Central memory CD8-positive, alpha-beta T cell (primary cell): ENCODE data around the gene CEPT1.

Experiments
- ATAC-seq: fragments of 150-1000 bp; cut with Tn5 transposase; replicated peaks from 2 replicates; pipeline ENCODE4 v1.10.0; 2022; ENCODE audit warnings: mild to moderate bottlenecking, moderate FRiP score, moderate number of reproducible peaks; ENCODE audit not compliant: poor library complexity, severe bottlenecking; ENCODE audit errors: extremely low read depth
- DNase-seq, 2 donors: peaks; one replicate each; pipeline ENCODE4 v3.0.0; 2021; ENCODE audit warnings: low spot score in 2 of 2
- H3K27ac Mint-ChIP-seq: one replicate; pipeline ENCODE4 v1.8.0; 2022; ENCODE audit warnings: low read depth, mild to moderate bottlenecking, moderate library complexity, mixed read lengths
- H3K27me3 Mint-ChIP-seq: one replicate; pipeline ENCODE4 v1.8.0; 2022; ENCODE audit warnings: mixed read lengths
- H3K36me3 Mint-ChIP-seq: one replicate; pipeline ENCODE4 v1.8.0; 2022; ENCODE audit warnings: mild to moderate bottlenecking, moderate library complexity, mixed read lengths; ENCODE audit not compliant: insufficient read depth
- H3K4me1 Mint-ChIP-seq: one replicate; pipeline ENCODE4 v1.8.0; 2022; ENCODE audit warnings: mixed read lengths
- H3K4me3 Mint-ChIP-seq: one replicate; pipeline ENCODE4 v1.8.0; 2022; ENCODE audit warnings: mild to moderate bottlenecking, moderate library complexity, mixed read lengths
- H3K9me3 Mint-ChIP-seq: one replicate; pipeline ENCODE4 v1.8.0; 2022; ENCODE audit warnings: mixed read lengths

CEPT1 gene

DNA sequence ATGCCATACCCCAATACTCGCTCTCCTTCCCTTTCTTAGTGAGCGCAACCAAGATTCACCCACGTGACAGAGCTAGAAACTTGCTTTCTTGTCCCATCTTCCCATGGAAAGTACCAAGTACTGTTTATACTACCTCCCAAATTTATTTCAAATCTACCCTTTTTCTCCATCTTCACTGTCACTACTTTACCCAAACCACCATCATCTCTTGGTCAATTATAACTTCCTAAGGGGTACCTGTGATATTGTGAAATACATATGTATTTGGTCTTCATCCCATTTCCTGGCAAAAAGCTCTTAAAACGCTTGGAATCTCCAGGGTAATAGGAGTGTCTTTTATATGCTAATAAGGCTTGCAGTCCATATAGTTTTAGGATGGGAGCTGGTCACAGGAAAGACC lies 8.3 kb upstream of the CEPT1 start:
- Mint-ChIP-seq H3K4me3 (no peak overlapping the region), H3K4me1 (peaks cover 27% of the 10 kb centered on the region), H3K36me3 (peaks cover 32% of the 10 kb centered on the region), H3K9me3 (no peaks in the 10 kb centered on the region), H3K27ac (peak overlapping the region; percentile 42), H3K27me3 (no peaks in the 10 kb centered on the region)
- ATAC-seq (no peak), DNase-seq (no peak)

DNA sequence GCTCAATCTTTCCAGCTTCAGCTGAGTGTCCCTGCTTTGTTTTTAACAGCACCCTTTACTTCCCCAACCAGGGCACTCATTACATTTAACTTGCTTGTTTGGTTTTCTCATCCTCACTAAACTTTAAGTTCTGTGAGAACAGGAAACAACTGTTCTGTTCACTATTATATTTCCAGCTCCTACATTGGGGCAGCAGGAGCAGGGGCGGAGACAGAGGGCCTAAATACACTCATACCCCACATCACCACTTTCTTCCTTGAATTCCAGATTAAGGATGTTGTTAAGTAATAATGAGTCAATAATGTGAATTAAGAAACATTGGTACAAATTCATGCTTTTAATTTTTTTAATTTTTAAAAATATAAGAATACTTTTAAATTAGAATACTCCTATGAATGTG lies 6.2 kb upstream of the CEPT1 start:
- Mint-ChIP-seq H3K27ac (no peak overlapping the region), H3K36me3 (peaks cover 26% of the 10 kb centered on the region), H3K4me3 (no peak overlapping the region), H3K27me3 (no peaks in the 10 kb centered on the region), H3K9me3 (no peaks in the 10 kb centered on the region), H3K4me1 (peaks cover 20% of the 10 kb centered on the region)
- DNase-seq = no peak
- no peak for ATAC-seq

DNA sequence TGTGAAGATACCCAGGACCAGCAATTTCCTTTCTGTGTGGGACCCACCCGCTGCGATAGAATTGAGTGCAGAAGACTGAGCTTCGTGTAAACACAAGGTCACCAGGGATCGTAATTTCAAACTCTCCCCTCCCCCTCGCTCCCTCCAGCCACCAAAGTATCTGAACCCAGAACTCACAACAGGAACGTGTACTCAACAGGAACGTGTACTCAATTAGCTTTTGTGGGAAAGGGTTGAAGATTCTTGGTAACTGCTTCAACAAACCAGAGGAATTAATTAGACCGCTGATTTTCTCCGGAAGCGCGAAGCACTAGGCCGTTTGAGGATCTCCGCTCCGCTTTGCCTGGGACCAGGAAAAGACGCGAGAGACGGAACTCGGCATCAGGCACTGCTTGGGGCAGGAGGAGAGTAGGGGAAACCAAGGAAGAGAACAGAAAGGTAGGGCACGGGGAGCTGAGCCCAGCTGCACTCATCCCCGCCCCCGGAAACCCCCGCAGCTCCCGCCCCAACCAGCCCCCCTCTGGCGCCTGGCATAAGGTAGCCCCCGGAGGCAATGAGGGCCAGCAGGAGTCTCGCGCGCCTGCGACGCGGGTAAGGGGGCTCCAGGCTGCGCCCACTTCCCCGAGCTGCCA lies 583 bp upstream of the CEPT1 start:
- peaks cover 23% of the 10 kb centered on the region for H3K36me3 Mint-ChIP-seq
- ATAC-seq = peak; percentile 64

DNA sequence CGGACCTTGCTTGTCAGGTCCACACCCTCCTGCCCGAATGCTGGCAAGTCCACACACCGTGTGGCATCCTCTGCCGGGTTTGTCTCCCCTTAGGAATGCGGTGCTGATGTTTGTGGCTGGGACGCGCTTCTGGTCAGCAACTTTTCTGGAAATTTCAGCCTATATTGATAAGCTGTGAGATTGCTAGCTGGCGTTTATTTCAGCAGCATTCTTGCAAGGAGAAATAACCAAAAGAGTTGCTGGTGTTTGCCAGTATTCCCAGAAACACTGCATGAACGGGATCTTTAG lies 601 bp downstream of the CEPT1 start:
- Mint-ChIP-seq H3K27ac (peak overlapping the region; percentile 97), H3K27me3 (no peaks in the 10 kb centered on the region), H3K4me3 (peak overlapping the region; percentile 94), H3K36me3 (peaks cover 23% of the 10 kb centered on the region), H3K9me3 (no peaks in the 10 kb centered on the region), H3K4me1 (peaks cover 43% of the 10 kb centered on the region)
- DNase-seq (no peak), ATAC-seq (no peak)

More for the DNA sequence above, 583 bp upstream of the CEPT1 start:
- peaks cover 45% of the 10 kb centered on the region for H3K4me1 Mint-ChIP-seq
- peak overlapping the region; percentile 94 for H3K4me3 Mint-ChIP-seq
- DNase-seq = no peak
- H3K9me3 Mint-ChIP-seq = no peaks in the 10 kb centered on the region
- H3K27me3 Mint-ChIP-seq = no peaks in the 10 kb centered on the region
- peak overlapping the region; percentile 97 for H3K27ac Mint-ChIP-seq

DNA sequence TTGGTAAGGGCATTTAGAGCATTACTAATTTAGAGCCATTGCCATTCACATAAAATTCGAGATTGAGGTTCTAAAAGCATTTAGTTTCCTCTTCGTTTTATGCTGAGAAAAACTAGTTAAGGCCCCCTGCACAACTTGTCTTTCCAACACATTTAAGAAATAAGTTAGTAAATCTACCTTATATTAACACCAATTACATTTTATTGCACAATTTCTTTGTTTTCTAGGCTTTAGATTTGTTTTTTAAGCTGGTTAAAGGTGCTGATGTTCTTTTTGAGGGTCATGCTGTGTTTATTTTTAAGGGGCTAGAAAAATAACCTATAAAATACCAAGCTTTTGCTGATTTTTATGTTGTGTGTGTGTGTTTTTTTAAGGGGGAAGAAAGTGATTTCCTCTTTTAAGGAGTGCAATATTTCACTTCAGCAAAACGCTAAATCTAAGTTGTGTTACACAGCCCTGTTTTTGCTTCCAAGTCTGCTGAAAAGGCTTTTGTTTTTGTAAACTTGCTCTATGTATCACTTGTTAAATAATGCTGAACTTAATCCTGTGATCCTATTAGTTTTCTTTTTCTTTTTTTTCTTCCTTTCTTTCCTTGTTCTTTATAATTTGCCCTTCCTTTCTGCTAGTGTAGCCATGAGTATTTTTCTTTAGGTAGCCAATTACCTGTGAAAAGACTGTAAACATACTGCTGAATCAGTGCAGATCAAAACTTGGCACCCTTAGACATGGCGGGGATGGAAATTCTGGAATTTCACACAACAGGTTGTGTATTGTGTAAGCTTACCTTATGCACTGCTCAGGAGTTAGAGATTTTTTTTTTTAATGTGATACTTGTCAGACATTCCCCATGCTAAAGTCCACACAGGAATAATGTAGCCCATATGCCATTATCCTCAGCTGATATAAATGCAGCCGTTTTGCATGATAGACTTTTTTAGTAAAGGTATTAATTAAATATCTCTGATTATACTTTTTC lies 1.5 kb downstream of the CEPT1 start:
- Mint-ChIP-seq H3K9me3 (no peaks in the 10 kb centered on the region), H3K4me1 (peaks cover 48% of the 10 kb centered on the region), H3K4me3 (peak overlapping the region; percentile 94), H3K36me3 (peaks cover 21% of the 10 kb centered on the region), H3K27ac (peak overlapping the region; percentile 23), H3K27me3 (no peaks in the 10 kb centered on the region)
- ATAC-seq (no peak), DNase-seq (no peak)

DNA sequence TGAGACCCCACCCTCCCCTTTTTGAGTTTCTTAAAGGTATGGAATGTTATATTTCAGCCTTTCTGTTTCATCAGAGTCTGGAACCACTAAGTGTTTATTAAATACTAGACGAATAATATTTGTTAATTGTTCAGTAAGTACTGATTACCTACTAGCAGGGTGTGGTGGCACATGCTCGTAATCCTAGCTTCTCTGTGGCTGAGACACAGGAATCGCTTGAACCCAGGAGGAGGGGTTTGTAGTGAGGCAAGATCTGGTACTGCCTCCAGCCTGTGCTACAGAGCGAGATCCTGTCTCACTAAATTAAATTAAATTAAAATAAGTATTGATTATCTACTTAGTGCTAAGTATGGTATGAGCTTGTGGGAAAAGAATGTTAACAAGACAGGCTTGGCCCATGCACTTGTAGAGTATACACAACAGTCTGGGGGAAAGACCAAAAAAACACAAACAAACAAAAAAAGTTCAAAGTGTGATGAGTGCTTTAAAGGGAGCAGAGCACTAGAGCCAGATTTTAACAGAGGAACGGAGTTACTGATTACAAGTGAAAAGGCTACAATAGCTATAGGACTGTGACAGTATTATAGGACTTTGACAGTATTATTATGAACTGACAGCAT lies 2.4 kb downstream of the CEPT1 start:
- peaks cover 52% of the 10 kb centered on the region for H3K4me1 Mint-ChIP-seq
- H3K9me3 Mint-ChIP-seq = no peaks in the 10 kb centered on the region

DNA sequence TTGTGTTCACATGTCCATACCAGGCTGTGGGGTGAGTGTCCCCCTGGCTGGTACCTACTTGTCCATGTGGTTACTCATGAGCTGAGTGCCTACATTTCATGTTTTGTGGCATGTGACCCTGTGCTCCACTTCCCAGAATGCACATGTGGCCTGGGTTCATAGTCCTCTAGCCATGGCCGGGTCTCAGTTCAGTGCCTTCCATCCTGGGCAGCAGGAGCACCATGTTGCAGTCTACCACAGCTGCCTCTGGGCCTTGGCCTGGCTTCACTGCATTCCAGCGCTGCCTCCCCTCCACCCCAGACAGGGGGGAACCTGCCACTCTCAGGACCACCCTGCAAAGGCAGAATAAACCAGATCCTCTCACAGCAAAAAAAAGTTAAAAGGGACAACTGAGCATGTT lies 5.5 kb downstream of the CEPT1 start:
- Mint-ChIP-seq H3K27ac (no peak overlapping the region), H3K9me3 (no peaks in the 10 kb centered on the region), H3K4me3 (no peak overlapping the region), H3K36me3 (peaks cover 31% of the 10 kb centered on the region), H3K4me1 (peaks cover 69% of the 10 kb centered on the region), H3K27me3 (no peaks in the 10 kb centered on the region)
- no peak for DNase-seq
- no peak for ATAC-seq

More for the DNA sequence above, 2.4 kb downstream of the CEPT1 start:
- Mint-ChIP-seq H3K27ac (peak overlapping the region; percentile 23), H3K36me3 (peaks cover 20% of the 10 kb centered on the region), H3K27me3 (no peaks in the 10 kb centered on the region), H3K4me3 (no peak overlapping the region)
- DNase-seq (no peak), ATAC-seq (no peak)

DNA sequence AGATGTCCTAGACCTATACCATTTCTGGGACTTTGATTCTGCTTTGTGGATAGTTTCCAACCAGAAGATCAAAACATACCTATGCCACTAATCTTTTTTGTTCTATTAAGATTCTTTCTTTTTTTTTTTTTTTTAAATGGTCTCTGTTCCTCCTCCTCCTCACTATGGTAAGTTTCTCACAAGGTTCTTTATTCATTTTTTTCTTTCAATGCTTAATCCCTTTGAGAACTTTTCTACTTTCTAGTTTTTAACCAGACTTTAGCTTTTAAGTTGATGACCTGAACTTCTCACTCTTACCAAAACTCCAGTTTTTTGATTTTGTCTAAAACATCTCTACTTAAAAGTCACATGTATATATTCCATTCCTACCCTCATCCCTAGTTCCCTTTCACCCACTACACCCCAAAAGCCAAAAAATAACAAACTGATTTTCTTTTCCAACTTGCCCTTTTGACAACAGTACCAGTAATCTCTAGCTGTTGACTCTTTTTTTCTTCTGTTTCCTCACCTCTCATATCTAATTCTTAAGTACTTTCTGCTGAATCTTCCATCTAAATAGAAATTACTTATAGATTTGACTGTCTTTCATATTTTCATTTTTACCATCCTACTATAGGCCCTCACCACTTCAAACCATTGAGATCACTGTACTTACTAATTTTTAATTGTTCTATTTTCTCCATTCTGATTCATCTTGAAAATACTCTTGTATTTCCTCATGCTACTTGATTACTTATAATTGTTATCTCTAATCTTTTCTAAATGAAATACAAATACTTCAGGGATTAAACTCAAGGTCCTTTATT lies 6.1 kb downstream of the CEPT1 start:
- H3K4me3 Mint-ChIP-seq = no peak overlapping the region
- H3K4me1 Mint-ChIP-seq = peaks cover 68% of the 10 kb centered on the region
- H3K9me3 Mint-ChIP-seq = no peaks in the 10 kb centered on the region
- DNase-seq (no peak), ATAC-seq (no peak)
- no peak overlapping the region for H3K27ac Mint-ChIP-seq
- H3K27me3 Mint-ChIP-seq = no peaks in the 10 kb centered on the region
- H3K36me3 Mint-ChIP-seq = peaks cover 35% of the 10 kb centered on the region

DNA sequence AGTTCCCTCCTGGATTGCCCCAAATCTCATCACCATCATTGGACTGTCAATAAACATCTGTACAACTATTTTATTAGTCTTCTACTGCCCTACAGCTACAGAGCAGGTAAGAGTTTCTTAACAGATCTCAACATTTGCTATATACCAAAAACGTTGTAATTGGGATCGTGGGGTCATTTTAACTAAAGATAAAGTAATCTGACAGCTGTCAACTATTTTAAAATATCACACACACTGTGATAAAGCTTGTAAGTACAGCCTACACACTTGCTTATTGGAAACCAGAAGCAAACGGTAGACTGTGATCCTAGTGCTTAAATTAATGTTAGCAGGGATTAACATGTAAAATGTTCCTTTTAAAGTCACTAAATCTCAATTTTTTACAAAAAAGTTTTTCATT lies 7.9 kb downstream of the CEPT1 start:
- H3K27me3 Mint-ChIP-seq = no peaks in the 10 kb centered on the region
- no peak for DNase-seq
- H3K4me3 Mint-ChIP-seq = no peak overlapping the region
- H3K36me3 Mint-ChIP-seq = peaks cover 50% of the 10 kb centered on the region
- ATAC-seq = no peak
- H3K9me3 Mint-ChIP-seq = no peaks in the 10 kb centered on the region
- peaks cover 68% of the 10 kb centered on the region for H3K4me1 Mint-ChIP-seq
- no peak overlapping the region for H3K27ac Mint-ChIP-seq

DNA sequence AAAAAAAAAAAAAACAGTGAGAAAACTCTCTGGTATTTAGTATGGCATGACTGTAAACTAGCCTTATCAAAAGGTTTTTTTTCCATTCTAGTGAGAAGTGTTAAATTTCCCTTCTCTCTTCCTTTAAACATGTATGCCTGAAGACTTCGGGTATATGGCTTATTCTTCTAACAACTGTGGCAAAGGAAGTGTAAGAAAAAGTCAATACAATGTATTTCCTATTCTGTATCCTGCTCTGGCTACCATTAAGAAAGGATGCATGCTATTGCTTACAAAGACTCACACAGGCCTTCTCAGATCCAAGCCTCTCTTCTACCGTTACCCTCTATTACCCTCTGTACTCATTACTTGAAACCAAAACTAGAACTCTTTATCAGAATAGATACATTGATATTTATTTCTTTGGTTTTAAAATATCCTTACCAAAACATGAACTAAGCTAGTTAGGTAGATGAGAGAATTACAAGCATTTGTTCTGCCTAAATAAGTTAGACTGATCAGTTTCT lies 8.4 kb downstream of the CEPT1 start:
- peaks cover 69% of the 10 kb centered on the region for H3K4me1 Mint-ChIP-seq

DNA sequence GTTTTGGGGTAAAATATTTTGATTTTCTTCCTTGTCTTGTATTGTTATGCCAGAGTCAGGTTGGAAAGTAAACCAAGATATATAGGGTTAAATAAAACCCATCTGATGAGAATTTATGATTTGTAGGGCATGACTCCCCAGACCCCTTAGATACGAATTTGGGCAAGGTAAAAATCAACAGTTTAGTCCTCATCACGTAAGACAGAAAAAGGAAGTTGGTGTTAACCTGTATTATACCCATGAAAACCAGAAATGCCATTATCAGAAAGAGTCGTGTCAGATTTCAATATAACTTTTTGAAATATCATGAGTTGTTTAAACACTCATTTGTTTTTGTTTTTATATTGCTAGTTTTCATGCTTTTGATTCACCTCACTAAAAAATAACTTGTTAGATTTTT lies 11.8 kb downstream of the CEPT1 start:
- no peak for ATAC-seq
- H3K4me3 Mint-ChIP-seq = no peak overlapping the region

More for the DNA sequence above, 8.4 kb downstream of the CEPT1 start:
- Mint-ChIP-seq H3K9me3 (no peaks in the 10 kb centered on the region), H3K4me3 (no peak overlapping the region), H3K36me3 (peaks cover 52% of the 10 kb centered on the region), H3K27ac (no peak overlapping the region), H3K27me3 (no peaks in the 10 kb centered on the region)
- DNase-seq (no peak), ATAC-seq (no peak)

More for the DNA sequence above, 11.8 kb downstream of the CEPT1 start:
- Mint-ChIP-seq H3K36me3 (peaks cover 65% of the 10 kb centered on the region), H3K9me3 (no peaks in the 10 kb centered on the region), H3K27me3 (no peaks in the 10 kb centered on the region), H3K27ac (no peak overlapping the region), H3K4me1 (peaks cover 79% of the 10 kb centered on the region)
- no peak for DNase-seq
